GM03348 (cell line): ENCODE data around the gene CERT1.

Experiments
- DNase-seq: peaks from one replicate; pipeline ENCODE4 v3.0.0; 2012; ENCODE audit warnings: low spot score

CERT1 gene

GRCh38 chr5:75395277-75395676, 116.2 kb downstream of the CERT1 start:
- no peak for DNase-seq

- DNase-seq: no peak
Observed at GRCh38 chr5:75389430-75389829, 122.0 kb downstream of the CERT1 start.

GRCh38 chr5:75387806-75388205, 123.6 kb downstream of the CERT1 start:
- no peak for DNase-seq

GRCh38 chr5:75384218-75384617, 127.2 kb downstream of the CERT1 start:
- no peak for DNase-seq

GRCh38 chr5:75381456-75381855, 130.0 kb downstream of the CERT1 start:
- DNase-seq: no peak

- DNase-seq: no peak
Observed at GRCh38 chr5:75380099-75380498, 131.3 kb downstream of the CERT1 start.

GRCh38 chr5:75375414-75375813, 136.0 kb downstream of the CERT1 start:
- DNase-seq: no peak

GRCh38 chr5:75374394-75374814, 137.0 kb downstream of the CERT1 start:
- no peak for DNase-seq

- no peak for DNase-seq
Observed at GRCh38 chr5:75373862-75374261, 137.6 kb downstream of the CERT1 start.

GRCh38 chr5:75368391-75368790, 143.0 kb downstream of the CERT1 start:
- no peak for DNase-seq

- DNase-seq: peak; percentile 11
Observed at GRCh38 chr5:75367401-75367800, 144.0 kb downstream of the CERT1 start.

GRCh38 chr5:75366787-75367186, 144.6 kb downstream of the CERT1 start:
- no peak for DNase-seq

- DNase-seq: no peak
Observed at GRCh38 chr5:75365740-75366139, 145.7 kb downstream of the CERT1 start.

- no peak for DNase-seq
Observed at GRCh38 chr5:75364571-75365280, 146.7 kb downstream of the CERT1 start.

GRCh38 chr5:75363726-75364495, 147.5 kb downstream of the CERT1 start:
- no peak for DNase-seq

- DNase-seq: no peak
Observed at GRCh38 chr5:75363111-75363510, 148.3 kb downstream of the CERT1 start.

- DNase-seq: no peak
Observed at GRCh38 chr5:75362474-75362975, 148.9 kb downstream of the CERT1 start.

- no peak for DNase-seq
Observed at GRCh38 chr5:75361310-75361709, 150.1 kb downstream of the CERT1 start.

- no peak for DNase-seq
Observed at GRCh38 chr5:75358117-75358516, 153.3 kb downstream of the CERT1 start.

- no peak for DNase-seq
Observed at GRCh38 chr5:75356719-75357118, 154.7 kb downstream of the CERT1 start.

GRCh38 chr5:75355236-75355635, 156.2 kb downstream of the CERT1 start:
- DNase-seq: no peak

- no peak for DNase-seq
Observed at GRCh38 chr5:75351139-75351926, 160.1 kb downstream of the CERT1 start.

- DNase-seq: no peak
Observed at GRCh38 chr5:75349663-75350062, 161.8 kb downstream of the CERT1 start.
